ENCODE results near the gene PFKFB1. TPM values are rescaled to one million over a fixed set of nuclear protein-coding genes. Genes with fewer than 3 reads are reported as not detected.

Gene PFKFB1
- total RNA-seq, 4 donors from 2014 or later = 4.7 to 54.6 (median 11.3) TPM

DNA sequence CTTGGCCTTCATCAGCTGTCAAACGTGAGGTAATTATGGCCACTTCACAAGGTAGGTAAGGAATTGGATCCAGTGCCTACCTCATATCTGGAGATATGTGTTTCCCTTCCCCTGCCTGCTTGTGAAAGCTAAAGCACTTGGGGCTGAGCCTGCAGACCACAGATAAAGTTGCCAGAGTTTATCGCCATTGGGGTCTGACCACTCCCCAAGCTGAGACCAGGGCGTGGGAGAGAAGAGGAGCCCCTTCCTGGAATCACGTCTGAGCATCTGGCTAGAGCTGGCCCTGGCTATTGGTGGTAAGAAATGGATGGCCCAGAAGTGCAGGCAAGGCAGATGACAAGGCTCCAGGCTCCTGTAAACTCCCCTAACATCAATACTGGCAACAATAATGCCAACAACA is 34.1 kb upstream of the PFKFB1 start:
- no peak for TF ChIP-seq CTCF (IDR thresholded peaks at IDR 0.05; ENCODE audit: low read depth)

DNA sequence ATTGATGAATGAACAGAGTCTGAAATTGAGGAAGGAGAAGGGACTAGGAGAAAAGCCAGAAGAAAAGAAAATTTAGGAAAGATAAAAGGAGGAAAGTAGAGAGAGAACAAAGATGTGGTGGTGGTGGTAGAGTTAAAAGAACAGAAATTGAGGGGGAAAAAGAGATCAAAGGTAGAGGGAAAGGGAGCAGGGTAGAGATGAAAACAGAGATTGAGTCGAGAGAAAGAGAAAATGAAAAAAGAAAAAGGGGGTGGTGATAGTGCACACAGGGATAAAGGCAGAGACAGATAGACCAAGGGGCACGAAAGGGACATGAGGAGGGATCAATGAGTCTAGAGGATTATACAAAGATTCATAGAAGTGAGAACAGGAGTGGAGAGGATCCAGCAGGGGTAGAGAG is 32.9 kb upstream of the PFKFB1 start:
- TF ChIP-seq CTCF (IDR thresholded peaks at IDR 0.05; ENCODE audit: low read depth) = no peak

GRCh38 chrX:55026143-55026542 is 32.2 kb upstream of the PFKFB1 start:
- TF ChIP-seq CTCF (IDR thresholded peaks at IDR 0.05; ENCODE audit: low read depth) = no peak

DNA sequence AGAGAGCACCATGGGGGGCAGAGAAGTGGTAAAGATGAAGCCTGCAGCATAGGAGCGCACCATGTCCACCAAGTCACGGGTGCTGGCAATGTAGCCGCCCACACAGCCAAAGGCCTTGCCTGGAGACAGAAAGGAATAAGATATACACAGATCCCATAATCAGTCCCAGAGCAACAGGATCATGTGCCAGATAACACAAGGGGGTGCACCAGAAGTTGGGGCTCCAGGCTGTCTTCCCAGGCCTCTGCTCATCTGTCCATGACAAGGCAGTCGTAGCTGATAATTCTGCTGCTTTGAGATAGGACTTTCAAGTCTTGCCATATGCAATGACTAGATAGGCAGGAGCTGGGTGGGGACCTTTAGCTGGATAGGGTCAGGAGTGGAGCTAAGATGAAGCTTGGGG is 20.9 kb upstream of the PFKFB1 start:
- TF ChIP-seq CTCF (IDR thresholded peaks at IDR 0.05; ENCODE audit: low read depth) = no peak

DNA sequence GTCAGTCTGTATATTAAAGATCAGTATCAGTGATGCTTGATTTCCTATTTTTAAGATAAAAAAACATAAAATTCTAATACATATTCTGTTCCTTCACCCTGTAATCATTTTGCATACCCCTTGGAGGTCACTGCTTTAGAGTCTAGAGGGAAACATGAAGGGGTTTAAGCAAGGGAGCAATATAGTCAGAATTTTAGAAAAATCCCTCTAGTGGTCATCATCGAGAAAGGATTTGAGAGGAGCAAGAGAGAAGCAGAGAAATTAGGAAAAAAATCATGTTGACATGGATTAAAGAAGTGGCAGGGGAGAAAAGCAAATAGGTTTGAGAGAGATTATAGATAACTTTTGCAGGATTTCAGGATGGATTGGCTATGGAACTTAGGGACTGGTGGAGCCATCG is 17.3 kb upstream of the PFKFB1 start:
- no peak for TF ChIP-seq CTCF (IDR thresholded peaks at IDR 0.05; ENCODE audit: low read depth)

- no peak for TF ChIP-seq CTCF (IDR thresholded peaks at IDR 0.05; ENCODE audit: low read depth)
These were observed 14.8 kb upstream of the PFKFB1 start for GRCh38 chrX:55008571-55009358.

DNA sequence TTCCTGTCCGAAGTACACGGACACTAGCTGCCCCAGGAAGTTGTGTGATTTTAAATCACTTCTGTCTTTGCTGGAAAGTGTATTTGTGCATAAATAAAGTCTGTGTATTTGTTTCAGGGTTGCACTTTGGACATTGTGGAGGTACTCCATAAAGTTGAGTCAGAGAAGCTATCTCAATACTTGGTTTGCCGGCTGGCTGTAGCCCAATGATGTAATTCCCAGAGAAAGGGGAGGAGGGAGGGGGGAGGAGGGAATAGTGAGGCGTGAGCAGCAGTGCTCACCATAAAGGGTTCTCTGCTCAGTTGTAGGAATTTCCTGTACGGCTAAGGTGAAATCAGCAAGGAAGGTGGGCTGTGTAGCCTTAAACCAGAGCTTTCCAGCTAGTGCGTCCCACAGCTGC is 13.7 kb upstream of the PFKFB1 start:
- TF ChIP-seq CTCF (IDR thresholded peaks at IDR 0.05; ENCODE audit: low read depth) = no peak
